Measurements from ENCODE around the gene SLC35F6.

The SLC35F6 gene, protein sequence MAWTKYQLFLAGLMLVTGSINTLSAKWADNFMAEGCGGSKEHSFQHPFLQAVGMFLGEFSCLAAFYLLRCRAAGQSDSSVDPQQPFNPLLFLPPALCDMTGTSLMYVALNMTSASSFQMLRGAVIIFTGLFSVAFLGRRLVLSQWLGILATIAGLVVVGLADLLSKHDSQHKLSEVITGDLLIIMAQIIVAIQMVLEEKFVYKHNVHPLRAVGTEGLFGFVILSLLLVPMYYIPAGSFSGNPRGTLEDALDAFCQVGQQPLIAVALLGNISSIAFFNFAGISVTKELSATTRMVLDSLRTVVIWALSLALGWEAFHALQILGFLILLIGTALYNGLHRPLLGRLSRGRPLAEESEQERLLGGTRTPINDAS

GRCh38 chr2:26764078-26764887 lies at the start of gene SLC35F6:
SLC35F6 (plus strand) TSS chr2:26764284; CDS start chr2:26764350, 66 bp downstream.
- DNase-seq, result peak; percentile 91

DNA sequence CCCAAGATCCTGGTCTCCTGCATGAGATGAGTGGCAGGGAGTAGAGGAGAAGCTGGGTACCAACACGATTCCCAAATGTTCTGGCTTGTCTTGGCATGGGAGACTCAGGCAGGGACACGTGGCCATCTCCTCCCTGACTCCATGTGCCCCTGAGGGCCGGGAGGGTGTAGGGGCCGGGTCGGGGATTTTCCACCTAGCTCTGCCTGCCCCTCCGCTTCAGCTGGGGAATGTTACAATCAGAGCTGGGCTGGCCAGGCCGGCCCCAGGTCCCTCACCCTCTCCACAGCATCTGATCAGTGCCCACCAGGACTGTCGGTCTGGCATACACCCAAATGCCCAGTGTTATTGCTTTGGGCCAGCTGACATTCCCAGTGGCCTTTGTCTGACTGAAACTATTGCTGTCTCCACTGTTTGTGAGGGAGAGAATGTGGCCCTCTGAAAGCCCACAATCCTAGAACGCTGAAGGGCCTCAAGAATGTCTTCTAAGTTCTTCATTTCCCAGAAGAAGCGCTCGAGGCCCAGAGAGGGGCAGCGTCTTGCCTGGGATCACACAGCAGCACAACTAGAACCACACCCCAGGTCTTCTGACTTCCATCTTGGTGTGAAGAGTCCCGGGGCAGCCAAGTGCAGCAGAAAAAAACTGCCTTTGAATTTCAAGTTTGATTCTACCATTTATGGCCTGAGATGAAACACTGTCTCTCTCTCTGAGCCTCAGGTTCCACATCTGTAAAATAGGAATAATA lies 48.4 kb upstream of the SLC35F6 start:
- no peak for DNase-seq

DNA sequence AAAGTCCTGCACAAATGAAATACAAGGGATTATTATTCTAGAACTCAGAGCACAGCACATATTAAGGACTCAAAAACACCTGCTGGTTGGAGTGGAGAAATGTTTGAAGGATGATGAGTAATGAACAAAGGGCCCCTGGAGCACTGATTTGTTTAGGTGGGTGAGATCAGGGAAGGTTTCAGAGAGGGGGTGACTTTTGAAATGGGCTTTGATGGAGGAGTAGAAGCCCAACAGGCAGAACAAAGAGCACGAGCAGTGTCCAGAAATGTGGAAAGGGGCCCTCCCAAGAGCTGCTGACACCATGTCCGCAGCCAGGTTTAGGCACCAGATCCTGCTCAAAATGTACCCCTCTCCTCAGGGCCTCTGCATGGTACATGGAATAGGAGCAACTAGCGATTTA lies 47.7 kb upstream of the SLC35F6 start:
- DNase-seq, result no peak

DNA sequence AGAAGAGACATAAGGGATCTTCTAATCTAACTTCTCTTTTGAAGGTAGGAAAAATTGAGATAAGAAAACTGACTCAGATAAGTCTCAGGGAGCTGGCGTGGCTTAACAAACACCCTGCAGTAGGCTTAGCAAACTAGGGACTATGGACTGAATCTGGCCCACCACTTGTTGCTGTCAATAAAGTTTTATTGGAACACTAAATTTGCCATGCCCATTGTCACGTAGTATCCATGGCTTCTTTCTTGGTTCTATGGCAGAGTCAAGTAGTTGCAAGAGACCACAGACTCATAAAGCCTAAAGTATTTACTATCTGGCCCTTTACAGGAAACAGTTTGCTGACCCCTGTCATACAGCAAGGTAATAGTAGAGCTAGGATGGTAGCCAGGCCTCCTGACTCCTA lies 47.3 kb upstream of the SLC35F6 start:
- no peak for DNase-seq

DNA sequence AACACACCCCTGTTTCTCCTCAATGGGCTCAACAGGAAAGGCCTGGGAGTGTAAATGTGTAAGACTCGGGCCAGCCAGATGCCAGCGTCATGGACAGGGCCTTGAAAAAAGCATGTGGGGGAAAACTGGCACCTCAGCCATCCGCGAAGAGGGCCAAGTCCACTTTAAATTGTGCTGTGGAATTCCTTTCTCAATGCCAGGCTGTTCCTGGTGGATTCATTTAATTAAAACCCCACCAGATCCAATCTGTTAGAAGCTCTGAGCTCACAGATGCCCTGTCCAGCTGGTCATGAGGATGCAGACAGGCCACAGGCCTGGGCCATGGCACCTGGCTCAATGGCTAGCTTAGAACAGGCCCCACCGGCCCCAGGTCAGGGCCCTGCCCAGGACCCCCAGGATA lies 46.7 kb upstream of the SLC35F6 start:
- no peak for DNase-seq

GRCh38 chr2:26718949-26719686 lies 45.0 kb upstream of the SLC35F6 start:
- DNase-seq, result no peak

DNA sequence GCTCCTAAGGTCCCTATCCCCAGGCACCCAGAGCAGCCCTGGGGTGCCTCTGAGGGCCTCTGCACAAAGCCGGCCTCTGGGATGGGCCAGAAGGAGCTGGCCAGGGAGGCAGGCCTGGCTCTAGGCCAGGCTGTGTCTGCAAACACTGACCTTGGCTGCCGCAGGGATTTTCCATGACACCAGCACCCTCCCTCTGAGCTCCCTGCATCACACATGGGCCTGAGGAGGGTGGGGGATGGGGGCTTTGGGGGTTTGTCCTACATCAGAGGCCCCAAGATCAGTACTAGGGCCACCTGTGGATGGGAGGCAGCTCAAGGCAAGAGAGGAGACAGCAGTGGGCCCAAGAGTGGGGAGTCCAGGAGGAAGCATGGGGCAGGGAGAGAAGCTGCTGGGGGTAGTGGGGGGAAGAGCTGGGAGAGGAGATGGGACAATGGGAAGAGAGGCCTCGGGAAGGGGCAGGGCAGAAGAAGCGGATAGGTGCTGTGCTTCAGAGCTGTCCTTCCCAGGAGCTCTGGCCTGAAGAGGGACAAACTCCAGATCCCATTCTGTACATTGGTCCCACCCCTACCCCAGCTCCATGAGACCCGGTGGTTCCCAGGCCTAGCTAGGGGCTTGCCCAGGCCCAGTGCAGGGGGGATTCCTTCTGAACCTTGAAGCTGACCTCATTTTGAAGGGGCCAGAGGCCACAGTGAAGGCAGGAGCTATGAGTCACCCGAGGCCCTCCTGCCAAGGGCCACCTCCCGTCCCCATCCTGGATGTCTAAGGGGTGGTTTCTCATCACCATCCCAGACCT lies 43.6 kb upstream of the SLC35F6 start:
- no peak for DNase-seq

- DNase-seq, result no peak
These were observed 42.7 kb upstream of the SLC35F6 start for GRCh38 chr2:26721115-26722032.

DNA sequence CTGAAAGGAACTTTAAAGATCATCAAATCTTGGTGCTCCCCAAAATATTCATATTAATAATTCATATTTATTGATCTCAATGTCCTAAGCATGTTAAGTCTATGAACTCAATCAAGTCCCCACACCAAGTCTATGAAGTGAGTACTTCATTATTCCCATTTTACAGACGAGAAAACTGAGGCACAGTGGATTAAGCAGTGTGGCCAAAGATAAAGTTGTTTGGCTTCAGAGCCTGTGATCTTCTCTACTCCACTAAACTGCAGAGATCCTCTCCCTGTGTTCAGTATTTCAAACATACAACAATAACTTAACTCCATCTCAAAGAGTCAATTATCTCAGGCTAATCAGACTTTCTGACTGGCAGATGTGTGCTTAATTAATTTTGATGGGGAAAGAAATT lies 41.8 kb upstream of the SLC35F6 start:
- no peak for DNase-seq

DNA sequence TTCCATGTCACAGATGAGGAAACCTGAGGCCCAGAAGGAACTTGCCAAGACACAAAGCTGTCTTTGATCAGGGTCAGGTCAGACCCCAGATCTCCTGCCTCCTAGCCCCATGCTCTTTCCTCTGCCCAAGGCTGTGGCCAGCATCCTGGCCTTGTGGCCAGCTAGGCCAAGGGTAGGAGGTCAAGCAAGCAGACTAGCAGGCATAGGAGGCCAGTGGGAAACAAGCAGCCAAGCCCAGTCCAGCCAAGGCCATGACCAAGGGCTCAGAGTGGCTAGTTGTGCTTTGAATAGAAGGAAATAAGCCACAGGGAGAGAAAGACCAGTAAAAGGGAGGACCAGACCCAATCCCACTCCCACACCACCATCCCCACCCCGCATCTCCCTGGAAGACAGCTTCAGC lies 41.2 kb upstream of the SLC35F6 start:
- DNase-seq, result no peak

- no peak for DNase-seq
These were observed 40.6 kb upstream of the SLC35F6 start for GRCh38 chr2:26723475-26723874.

- DNase-seq, result no peak
These were observed 39.9 kb upstream of the SLC35F6 start for GRCh38 chr2:26723991-26724750.

GRCh38 chr2:26724784-26725520 lies 39.1 kb upstream of the SLC35F6 start:
- no peak for DNase-seq

DNA sequence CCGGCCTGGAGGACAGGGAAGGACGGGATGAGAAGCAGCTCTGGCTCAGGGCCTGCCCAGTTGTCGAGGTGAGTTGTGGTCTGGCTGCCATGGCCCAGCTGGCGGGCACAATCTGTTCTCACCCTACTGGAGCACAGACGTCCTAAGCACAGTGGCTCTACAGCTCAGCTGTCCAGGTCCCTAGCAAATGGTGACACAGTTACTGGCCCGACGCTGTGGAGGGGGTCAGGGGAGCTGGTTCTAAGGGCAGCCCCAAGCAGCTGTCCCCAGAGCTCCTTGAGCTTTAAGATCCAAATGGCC lies 38.6 kb upstream of the SLC35F6 start:
- no peak for DNase-seq

DNA sequence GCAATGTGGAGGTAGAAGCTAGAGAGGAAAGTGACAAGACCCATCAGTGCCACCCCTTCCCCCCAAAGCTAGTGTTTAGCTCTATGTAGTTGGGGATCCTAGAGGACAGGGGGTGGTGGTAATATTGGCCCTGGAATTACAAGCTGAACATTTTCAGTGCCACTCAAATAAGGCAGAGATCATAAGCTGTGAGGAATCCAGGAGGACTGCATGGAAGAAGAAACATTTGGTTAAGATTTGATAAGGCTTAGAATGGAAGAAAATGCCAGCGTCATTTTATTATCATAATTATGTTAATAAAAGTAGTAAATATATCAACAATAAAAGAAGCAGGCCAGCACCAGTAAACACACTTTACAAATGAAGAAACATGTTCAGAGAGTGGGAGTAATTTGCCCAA lies 37.9 kb upstream of the SLC35F6 start:
- no peak for DNase-seq

- DNase-seq, result no peak
These were observed 36.2 kb upstream of the SLC35F6 start for GRCh38 chr2:26727641-26728561.

DNA sequence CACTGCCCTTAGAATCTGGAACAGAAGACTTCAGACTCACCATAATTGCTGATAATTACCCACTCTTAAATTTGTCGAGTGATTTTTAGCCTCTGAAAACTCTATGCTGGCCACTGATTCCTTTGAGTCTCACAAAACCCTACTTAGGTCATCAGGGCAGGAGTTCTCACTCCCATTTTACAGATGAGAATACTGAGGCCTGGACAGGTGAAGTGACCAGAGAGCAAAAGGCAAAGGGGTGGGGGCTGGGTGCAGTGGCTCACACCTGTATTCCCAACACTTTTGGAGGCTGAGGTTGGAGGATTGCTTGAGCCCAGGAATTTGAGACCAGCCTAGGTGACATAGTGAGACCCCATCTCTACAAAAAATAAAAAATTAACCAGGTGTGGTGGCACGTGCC lies 34.8 kb upstream of the SLC35F6 start:
- DNase-seq, result no peak
